Thyroid gland (tissue), 4 donors: ENCODE measurements around the gene RNASET2. TPM values are rescaled to one million over a fixed set of nuclear protein-coding genes. Genes with fewer than 3 reads are reported as not detected.
A peak's percentile ranks its signal among the peaks of the same experiment; 100 is the strongest.

Source experiments
- DNase-seq, 2 donors: peaks; one replicate each; pipeline ENCODE4 v3.0.0-alpha.2; 2019
- H3K27ac ChIP-seq, 3 donors: fragments of 200-600 bp; sonication (generic); 1 replicate in 2 of 3; 2 replicates in 1 of 3; pipeline ENCODE4 v1.5.1; 2016 to 2019; ENCODE audit warnings: mild to moderate bottlenecking in 1 of 3, moderate library complexity in 1 of 3
- H3K27me3 ChIP-seq: fragments of 200-600 bp; sonication (generic); one replicate; pipeline ENCODE4 v1.5.1; 2019
- H3K36me3 ChIP-seq, 2 donors: fragments of 200-600 bp; sonication (generic); one replicate each; pipeline ENCODE4 v1.5.1; 2016 to 2019
- H3K4me1 ChIP-seq, 2 donors: fragments of 200-600 bp; sonication (generic); one replicate each; pipeline ENCODE4 v1.5.1; 2017 to 2019
- H3K4me3 ChIP-seq, 3 donors: fragments of 200-600 bp; sonication (generic); replicated peaks in 1 of 3; 1 replicate in 2 of 3; 2 replicates in 1 of 3; pipeline ENCODE4 v1.5.1; 2016; ENCODE audit warnings: mild to moderate bottlenecking in 1 of 3
- H3K9me3 ChIP-seq: fragments of 200-600 bp; sonication (generic); one replicate; pipeline ENCODE4 v1.5.1; 2017
- POLR2A ChIP-seq, 2 donors: fragments of 450-650 bp; IDR thresholded peaks; one replicate each; pipeline ENCODE4 v1.6.1; 2017; ENCODE audit warnings: antibody characterized with exemption in 2 of 2, mild to moderate bottlenecking in 2 of 2, moderate library complexity in 1 of 2
- WGBS, 2 donors: methylation state at CpG; one replicate each; pipeline ENCODE4 v1.1.5; 2017; 5-methylcytosine and 5-hydroxymethylcytosine counted together
- intact Hi-C: fragments of 100-400 bp; cut with DNase I; formaldehyde crosslinking; loops from one replicate; pipeline ENCODE4 v1.15.1; 2023
- total RNA-seq, 4 donors: library from RNA; depleted of rRNA; stranded (reverse); fragments of >200 nt; gene quantifications; one replicate each; pipeline ENCODE4 v1.2.3, GENCODE V29; 2016
- TF ChIP-seq, protein P1 (sequence below), 6 experiments: fragments of 200-600 bp in 3 of 6; fragments of 450-650 bp in 3 of 6; sonication (generic) in 3 of 6; IDR thresholded peaks; one replicate each; pipeline ENCODE4 v1.5.1; 2016 to 2019; ENCODE audit warnings: antibody characterized with exemption in 6 of 6, mild to moderate bottlenecking in 2 of 6, inconsistent platforms in 1 of 6, moderate library complexity in 1 of 6

RNASET2 gene, protein sequence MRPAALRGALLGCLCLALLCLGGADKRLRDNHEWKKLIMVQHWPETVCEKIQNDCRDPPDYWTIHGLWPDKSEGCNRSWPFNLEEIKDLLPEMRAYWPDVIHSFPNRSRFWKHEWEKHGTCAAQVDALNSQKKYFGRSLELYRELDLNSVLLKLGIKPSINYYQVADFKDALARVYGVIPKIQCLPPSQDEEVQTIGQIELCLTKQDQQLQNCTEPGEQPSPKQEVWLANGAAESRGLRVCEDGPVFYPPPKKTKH
- 100 to 1,000 TPM in 2 of 4 donors, 10 to 100 TPM in 2; 51.6 to 138 (median 109) TPM for total RNA-seq

DNA sequence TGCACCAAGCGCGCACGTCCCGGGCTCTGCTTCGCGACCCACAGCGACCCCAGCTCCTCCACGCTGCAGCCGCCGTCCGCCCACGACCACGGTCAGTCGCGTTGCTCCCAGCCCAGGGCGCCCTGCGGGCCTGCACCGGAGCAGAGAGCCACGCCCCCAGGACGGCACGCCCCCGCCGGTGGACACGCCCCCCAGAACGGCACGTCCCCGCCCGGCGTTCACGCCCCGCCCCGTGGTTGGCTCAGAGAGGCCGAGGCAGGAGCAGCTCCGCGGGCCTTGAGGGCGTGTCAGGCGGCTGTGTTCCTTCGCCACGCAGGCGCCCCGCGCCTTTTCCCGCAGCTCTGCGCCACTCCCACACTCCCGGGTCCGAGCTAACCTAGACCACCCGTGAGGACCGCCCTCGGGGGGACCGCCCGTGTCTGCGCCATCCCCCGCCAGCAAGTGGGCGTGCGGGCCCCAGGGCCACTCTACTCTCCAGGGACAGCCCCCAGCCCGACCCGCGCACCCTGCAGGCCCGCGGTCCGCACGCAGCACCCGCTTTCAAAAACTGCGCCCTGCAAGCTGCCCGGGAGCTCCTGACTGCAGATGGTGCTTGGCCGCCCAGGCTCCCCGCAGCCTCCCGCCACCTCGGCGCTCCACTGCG, at the start of gene RNASET2:
Gene RNASET2 (minus strand): TSS at position 107 of the 643 bp plus-strand sequence. CDS start 368 bp downstream, outside the sequence.
- peak; percentile 53 to 97 for TF ChIP-seq POLR2A (IDR thresholded peaks at IDR 0.05)
- TF ChIP-seq, protein P1, sequence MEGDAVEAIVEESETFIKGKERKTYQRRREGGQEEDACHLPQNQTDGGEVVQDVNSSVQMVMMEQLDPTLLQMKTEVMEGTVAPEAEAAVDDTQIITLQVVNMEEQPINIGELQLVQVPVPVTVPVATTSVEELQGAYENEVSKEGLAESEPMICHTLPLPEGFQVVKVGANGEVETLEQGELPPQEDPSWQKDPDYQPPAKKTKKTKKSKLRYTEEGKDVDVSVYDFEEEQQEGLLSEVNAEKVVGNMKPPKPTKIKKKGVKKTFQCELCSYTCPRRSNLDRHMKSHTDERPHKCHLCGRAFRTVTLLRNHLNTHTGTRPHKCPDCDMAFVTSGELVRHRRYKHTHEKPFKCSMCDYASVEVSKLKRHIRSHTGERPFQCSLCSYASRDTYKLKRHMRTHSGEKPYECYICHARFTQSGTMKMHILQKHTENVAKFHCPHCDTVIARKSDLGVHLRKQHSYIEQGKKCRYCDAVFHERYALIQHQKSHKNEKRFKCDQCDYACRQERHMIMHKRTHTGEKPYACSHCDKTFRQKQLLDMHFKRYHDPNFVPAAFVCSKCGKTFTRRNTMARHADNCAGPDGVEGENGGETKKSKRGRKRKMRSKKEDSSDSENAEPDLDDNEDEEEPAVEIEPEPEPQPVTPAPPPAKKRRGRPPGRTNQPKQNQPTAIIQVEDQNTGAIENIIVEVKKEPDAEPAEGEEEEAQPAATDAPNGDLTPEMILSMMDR (IDR thresholded peaks at IDR 0.05), result no peak
- Histone ChIP-seq H3K9me3 (no peaks in the 10 kb centered on the region), H3K4me1 (peaks cover 23 to 25% of the 10 kb centered on the region in 2 donors), H3K27me3 (no peaks in the 10 kb centered on the region), H3K4me3 (peak within 1 kb of the TSS; percentile 60 to 90 (median 87)), H3K36me3 (no peaks in the 10 kb centered on the region), H3K27ac (peak within 1 kb of the TSS; percentile 94 to 99 (median 97))
- intact Hi-C loops, result no loop called here
- 0% methylated on average over 2 to 6 of the region's 71 CpGs for WGBS, 2 donors
- DNase-seq, result peak; percentile 98 to 99

DNA sequence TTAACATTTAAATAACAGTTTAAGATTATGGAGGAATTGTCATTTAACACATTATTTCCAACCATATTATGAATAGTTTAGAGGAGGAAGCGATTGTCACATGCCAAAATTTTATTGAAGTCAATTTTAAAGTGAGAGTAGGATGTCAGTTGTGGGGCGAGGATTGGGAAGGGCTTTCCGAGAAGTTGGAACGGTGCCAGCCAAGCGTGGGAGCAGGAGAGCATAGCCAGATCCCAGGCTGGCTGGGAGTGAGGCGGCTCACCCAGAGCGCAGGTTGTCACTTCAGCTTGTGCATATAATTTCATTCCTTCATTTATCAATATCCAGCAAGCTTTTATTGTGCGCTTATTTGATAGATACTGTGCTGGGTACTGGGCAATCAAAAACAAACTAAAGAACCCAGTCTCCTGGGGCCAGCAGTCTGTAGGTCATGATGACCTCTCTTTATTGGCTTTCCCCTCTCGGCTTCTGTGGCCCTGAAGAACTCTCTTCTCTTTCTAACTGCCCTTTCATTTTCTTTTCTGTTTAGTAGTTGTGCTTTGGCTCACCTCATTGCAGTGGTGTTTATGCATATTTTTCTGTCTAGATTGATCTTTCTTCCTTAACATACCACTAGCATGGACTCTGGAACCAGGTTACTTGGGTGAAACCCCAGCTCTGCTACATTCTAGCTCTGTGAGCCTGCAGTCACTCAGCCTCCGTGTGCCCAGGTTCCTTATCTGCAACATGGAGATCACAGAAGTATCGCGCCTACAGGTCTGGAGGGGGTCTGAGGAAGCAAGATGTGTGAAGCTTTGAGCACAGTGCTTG, 49.2 kb upstream of the RNASET2 start:
- peak; percentile 58 to 66 for DNase-seq
- H3K36me3 ChIP-seq, result peaks cover 0 to 14% of the 10 kb centered on the region in 2 donors
- intact Hi-C loops, result no loop called here

DNA sequence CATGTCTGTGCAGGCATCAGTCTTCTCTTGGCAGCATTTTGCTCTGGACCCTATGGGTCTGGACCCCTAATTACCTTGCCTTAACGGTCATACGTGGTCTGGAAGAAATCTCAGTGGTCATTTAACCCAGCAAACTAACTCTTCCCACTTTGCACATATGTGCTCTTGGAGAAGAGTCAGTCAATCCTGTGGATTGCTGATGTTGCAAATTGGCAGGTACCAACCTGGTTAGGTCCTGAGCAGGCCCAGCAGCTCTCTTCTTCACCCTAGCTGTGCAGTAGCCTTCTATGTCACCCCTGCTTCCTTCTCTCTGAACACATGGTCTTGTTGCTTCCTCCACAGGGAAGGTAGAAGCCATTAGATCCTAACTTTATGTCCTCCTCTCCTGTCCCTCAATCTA, 44.4 kb upstream of the RNASET2 start:
- TF ChIP-seq, protein P1 (IDR thresholded peaks at IDR 0.05), result no peak
- TF ChIP-seq POLR2A (IDR thresholded peaks at IDR 0.05), result no peak
- Histone ChIP-seq H3K4me3 (no peak overlapping the region), H3K9me3 (no peaks in the 10 kb centered on the region), H3K36me3 (peaks cover 0 to 2% of the 10 kb centered on the region in 2 donors), H3K27ac (no peak overlapping the region), H3K4me1 (peaks cover 13 to 21% of the 10 kb centered on the region in 2 donors), H3K27me3 (no peaks in the 10 kb centered on the region)
- 70 to 89% methylated on average over 2 of the region's 2 CpGs for WGBS, 2 donors
- intact Hi-C loops, result no loop called here
- no peak for DNase-seq

More for the DNA sequence above, 49.2 kb upstream of the RNASET2 start:
- no peak overlapping the region for H3K4me3 ChIP-seq
- peaks cover 6 to 13% of the 10 kb centered on the region in 2 donors for H3K4me1 ChIP-seq
- H3K27ac ChIP-seq, result no peak overlapping the region
- TF ChIP-seq, protein P1 (IDR thresholded peaks at IDR 0.05), result no peak
- no peak for TF ChIP-seq POLR2A (IDR thresholded peaks at IDR 0.05)
- H3K9me3 ChIP-seq, result no peaks in the 10 kb centered on the region
- no peaks in the 10 kb centered on the region for H3K27me3 ChIP-seq
- 65 to 66% methylated on average over 12 of the region's 12 CpGs for WGBS, 2 donors

DNA sequence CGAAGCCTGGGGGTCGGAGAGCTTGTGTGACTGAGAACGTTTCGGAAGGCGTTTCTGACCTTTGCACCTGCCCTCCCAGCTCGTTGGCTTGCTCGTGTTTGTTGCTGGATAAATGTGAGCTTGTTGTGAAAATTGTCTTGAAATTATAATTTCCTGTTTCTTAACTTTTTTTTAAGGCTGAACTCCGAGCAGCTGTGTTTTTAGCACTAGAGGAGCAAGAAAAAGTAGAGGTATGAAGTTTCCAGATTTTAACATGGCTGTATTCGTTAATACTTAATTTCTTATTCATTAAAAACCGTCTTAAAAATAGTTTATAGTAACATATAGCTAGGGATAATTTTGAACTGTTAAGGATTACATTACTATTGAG, 43.5 kb upstream of the RNASET2 start:
- no peaks in the 10 kb centered on the region for H3K36me3 ChIP-seq
- peak overlapping the region; percentile 61 to 88 (median 67) for H3K4me3 ChIP-seq
- H3K27me3 ChIP-seq, result no peaks in the 10 kb centered on the region
- TF ChIP-seq, protein P1 (IDR thresholded peaks at IDR 0.05), result no peak
- no peak for TF ChIP-seq POLR2A (IDR thresholded peaks at IDR 0.05)
- peak in 1 of 2 donors; percentile 9 for DNase-seq
- WGBS, 2 donors, result 3% methylated on average over 9 to 10 of the region's 10 CpGs
- H3K27ac ChIP-seq, result peak overlapping the region in 2 of 3 donors; percentile 60 to 67
- peaks cover 13 to 16% of the 10 kb centered on the region in 2 donors for H3K4me1 ChIP-seq
- H3K9me3 ChIP-seq, result no peaks in the 10 kb centered on the region
- intact Hi-C loops, result loop anchor here (5.0 kb wide), 2 partner anchors 53 to 142 kb away; no protein-coding TSS in a partner anchor
